GM08714 (cell line): ENCODE results near the gene USP27X.

ENCODE experiments used
- H3K4me3 ChIP-seq: fragments of 200-500 bp; sonication (Bioruptor generic); 2 replicates; pipeline ENCODE4 v1.5.1; 2014; ENCODE audit warnings: mild to moderate bottlenecking, low read length, inconsistent platforms
- ZNF274 ChIP-seq: IDR thresholded peaks from 2 replicates; pipeline ENCODE4 v1.6.1; 2012; ENCODE audit warnings: mild to moderate bottlenecking, low read depth, low read length

The USP27X gene

DNA sequence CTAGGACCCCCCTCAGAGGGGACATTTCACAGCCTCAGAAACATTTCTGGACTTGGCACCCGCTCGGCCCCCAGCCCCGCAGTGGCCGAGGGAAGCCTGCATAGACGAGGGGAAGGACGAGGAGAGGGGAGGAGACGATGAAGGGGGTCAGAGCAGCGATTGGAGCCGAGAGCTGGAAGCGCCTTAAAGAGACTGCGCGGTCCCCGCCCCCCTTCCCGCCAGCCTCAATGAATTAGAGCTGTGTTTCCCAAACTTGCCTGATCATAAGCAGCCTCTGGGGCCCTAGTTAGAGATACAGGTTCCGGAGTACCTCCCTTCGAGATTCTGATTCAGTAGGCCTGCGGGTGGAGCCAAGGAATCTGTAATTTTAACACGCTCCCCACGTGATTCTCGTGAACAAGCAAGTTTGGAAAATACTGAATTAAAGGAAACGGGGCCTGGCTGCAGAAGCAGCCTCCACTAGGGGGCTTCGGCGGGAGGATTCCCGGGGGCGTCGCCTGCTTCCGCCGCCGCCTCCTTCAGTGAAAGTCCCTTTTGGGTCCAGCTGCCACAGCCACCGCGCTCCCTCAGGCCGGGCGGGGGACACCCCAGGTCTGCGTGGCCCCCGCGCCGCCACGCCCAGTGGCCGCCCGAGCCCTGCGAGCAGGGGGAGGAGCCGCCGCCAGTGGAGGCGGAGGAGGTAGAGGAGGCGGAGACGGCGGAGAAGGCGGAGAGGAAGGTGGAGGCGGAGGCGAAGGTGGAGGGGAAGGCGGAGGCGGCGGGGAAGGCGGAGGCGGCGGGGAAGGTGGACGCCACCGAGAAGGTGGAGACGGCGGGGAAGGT lies at the start of gene USP27X:
Gene USP27X, plus strand, starts transcription at position 651 of the 822 bp plus-strand sequence. CDS start 824 bp downstream, outside the sequence.
- no peak for TF ChIP-seq ZNF274
- H3K4me3 ChIP-seq, result peak within 1 kb of the TSS; percentile 58; the same call in 1 of the 2 replicates

DNA sequence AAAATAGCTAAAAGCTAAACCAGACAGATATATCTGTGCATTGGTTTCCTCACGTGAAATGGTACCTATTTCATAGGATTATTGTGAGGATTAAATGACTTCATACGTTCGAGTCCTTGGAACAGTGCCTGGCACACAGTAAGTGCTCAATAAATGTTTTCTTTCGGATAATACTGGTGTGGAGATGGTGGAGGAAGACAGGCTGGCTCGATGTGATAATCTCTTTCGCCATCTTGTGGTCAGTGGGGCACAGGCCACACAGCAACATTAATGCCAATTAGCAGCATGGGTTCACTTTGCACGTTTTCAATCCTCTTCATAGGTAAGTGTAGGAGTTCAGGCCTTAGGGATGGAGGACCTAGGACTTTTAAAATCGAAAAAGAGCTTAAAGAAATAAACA lies 40.9 kb upstream of the USP27X start:
- no peak for TF ChIP-seq ZNF274
- H3K4me3 ChIP-seq, result no peak overlapping the region

DNA sequence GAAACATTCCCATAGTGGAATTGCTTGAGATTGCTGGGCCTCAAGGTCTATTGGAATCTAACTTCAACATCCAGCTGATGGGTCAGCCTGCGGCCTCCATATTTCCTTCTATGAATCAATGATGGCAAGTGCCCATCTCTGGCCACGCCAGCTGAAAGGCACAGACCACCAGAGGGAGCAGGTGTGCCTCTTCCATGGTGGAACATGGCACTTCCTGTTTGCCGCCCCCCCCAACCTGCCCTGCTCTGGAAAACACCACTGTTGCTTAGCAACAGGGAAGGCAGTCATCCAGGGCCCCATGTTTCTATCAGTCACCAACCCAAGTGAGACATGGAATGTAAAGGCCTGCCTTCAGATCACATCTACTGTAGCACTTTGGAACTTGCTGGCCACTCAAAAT lies 38.6 kb upstream of the USP27X start:
- no peak overlapping the region for H3K4me3 ChIP-seq
- TF ChIP-seq ZNF274, result no peak

DNA sequence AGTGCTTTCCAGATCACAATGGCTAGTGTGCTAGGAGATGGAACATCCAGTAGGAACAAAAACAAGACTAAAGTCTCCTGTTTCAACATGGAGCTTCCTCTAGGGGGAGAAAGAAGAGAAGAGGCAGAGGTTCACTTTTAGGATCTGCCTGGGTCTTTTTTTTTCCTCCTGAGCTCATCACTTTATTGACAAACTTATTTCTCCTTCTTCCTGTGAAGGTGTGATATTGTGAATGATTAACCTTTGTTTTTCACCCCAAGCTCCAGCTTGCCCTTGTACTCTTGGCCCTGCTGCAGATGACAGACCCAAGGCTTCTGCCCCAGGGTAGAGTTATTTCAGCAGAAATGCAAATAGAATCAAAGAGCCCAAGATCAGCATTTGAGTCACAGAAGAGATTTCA lies 36.7 kb upstream of the USP27X start:
- H3K4me3 ChIP-seq, result no peak overlapping the region
- no peak for TF ChIP-seq ZNF274

DNA sequence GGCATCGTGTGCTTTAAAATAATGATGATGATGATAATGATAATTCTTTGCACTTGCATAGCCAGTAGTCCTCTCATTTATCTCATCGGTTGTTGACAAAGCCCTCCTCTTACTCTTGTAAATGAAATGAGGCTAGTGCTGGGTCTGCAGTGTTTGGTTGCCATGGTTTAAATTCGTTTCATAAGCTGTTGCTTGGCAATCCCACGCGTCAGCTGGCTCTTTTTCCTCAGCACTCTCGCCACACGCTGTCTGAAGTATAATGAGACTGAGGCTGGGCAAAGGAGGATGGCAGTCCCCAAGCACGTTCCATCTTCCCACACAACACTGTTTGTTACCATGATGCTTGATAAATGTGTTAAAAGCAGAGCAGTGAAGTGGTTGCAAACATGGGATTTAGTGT lies 34.7 kb upstream of the USP27X start:
- no peak for TF ChIP-seq ZNF274

DNA sequence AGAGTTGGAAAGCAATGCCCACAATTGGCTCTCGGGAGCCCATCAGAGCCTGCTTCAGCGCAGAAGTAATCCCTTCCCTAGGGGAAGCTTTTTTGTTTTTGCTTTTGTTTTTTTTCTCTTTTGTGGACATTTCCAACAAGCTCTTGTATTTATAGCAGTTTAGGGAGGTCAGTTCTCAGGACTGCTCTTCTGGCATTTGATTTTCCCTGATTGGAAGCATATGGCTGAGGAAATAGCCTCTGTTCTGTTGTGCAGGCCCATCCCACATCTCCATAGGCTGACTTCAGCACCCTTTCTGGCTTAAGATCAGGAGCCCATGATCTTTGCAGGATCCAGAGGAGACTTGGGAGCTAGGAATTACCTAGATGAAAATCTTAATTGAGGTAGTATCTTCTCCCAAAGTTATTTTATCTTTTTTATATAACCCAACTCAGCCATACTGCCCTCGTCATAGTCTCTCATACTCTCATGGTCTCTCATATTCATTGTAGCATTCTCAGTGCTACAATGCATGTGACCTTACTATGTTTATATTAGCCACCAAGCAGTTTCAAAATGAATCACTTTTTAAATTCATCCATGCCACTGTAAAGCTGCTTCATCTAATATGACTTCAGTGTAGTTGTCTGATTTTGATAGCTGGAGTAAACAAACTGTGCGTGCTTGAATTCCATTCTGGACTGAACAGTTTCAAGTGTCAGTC lies 33.4 kb upstream of the USP27X start:
- TF ChIP-seq ZNF274, result no peak
- no peak overlapping the region for H3K4me3 ChIP-seq

More for the DNA sequence above, 34.7 kb upstream of the USP27X start:
- no peak overlapping the region for H3K4me3 ChIP-seq

DNA sequence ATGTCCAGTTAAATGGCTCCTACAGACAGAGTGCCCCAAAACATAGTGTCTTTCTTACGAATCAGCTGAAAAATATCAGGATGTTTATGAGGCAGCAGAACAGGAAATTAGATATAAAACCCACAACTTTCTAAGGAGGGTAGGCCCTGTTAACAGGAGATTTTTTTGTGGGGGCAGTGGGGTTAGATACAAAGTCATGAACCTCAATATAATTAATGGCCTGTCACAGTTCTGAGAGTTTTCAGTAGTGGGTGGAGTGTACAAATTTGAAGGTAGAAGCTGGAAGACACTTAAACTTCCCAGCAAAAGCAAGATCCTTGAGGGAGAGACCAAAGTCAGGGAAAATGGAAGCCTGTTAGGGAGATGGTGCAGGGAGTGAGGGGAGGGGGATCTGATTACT lies 32.8 kb upstream of the USP27X start:
- TF ChIP-seq ZNF274, result no peak
- no peak overlapping the region for H3K4me3 ChIP-seq

DNA sequence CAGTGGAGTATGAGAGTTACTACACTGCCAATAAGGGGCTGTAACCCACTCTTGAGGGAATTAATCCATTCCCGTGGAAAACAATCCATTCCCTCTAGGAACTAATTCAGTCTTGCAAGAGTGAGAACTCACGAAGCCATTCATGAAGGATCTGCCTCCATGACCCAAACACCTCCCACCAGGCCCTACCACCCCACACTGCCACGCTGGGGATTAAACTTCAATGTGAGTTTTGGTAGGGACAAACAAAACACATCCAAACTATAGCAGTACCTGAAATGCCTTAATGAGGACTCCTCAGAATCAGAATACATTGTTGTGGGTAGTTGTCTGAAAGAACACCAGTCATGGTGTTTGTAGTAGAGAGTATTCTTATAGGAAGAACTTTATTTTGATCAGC lies 31.0 kb upstream of the USP27X start:
- H3K4me3 ChIP-seq, result no peak overlapping the region
- no peak for TF ChIP-seq ZNF274

DNA sequence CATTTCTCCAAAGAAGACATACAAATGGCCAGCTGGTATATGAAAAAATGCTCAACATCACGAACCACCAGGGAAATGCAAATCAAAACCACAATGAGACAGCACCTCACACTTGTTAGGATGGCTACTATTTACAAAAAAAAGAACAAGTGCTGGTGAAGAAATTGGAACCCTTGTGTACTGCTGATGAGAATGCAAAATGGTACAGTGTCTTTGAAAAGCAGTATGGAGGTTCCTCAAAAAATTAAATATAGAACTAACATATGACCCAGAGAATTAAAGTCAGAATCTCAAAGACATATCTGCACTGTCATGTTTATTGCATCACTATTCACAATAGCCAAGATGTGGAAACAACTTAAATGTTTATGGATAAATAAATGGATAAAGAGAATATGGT lies 29.3 kb upstream of the USP27X start:
- no peak for TF ChIP-seq ZNF274
- H3K4me3 ChIP-seq, result no peak overlapping the region

DNA sequence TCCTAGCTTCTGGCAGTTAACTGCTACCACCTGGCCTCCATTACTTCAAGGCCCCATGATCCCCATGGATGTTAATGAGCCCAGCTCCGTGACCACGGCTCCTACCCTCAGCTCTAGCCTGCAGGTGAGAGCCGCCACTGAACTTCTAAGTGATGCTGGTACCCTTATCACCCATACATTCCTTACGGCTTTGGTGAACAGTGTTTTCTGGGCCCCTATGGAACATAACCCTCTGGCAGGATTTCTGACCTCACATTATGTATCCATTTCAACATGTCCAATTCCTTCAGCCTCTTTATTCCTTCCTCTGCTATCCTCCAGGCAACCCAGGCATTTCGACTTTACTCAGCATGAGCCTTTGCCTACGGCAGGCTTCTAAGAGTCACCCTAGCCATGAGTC lies 25.6 kb upstream of the USP27X start:
- TF ChIP-seq ZNF274, result no peak
- H3K4me3 ChIP-seq, result no peak overlapping the region

DNA sequence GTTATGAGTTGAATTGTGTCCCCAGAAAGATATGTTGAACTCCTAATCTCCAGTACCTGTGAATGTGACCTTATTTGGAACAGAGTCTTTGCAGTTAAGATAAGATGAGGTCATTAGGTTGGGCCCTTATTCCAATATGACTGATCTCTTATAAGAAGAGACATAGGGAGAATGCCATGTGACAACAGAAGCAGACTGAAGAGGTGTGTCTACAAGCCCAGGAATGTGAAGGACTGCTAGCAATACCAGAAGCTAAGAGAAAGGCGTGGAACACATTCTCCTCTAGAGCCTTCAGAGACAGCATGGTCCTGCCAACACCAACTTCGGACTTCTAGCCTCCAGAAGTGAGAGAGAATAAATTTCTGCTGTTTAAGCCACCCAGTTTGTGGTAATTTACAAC lies 22.5 kb upstream of the USP27X start:
- TF ChIP-seq ZNF274, result no peak
- no peak overlapping the region for H3K4me3 ChIP-seq

DNA sequence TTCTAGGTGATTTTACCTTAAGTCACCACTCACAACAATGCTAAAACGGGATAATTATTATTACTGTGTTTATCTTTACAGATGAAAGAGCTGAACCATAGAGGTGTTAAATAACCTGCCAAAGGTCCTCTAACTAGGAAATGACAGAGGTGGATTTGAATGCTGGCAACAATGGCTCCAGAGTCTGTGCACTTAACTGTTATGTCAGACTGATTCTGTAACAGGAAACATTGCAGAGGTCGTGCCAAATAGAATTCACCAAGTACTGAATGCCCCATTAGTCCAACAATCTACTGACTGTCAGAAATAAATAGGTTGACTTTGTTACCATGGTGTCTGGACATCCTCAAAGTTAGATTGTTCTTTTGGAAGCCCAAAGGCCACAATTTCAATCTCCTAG lies 20.9 kb upstream of the USP27X start:
- no peak for TF ChIP-seq ZNF274

DNA sequence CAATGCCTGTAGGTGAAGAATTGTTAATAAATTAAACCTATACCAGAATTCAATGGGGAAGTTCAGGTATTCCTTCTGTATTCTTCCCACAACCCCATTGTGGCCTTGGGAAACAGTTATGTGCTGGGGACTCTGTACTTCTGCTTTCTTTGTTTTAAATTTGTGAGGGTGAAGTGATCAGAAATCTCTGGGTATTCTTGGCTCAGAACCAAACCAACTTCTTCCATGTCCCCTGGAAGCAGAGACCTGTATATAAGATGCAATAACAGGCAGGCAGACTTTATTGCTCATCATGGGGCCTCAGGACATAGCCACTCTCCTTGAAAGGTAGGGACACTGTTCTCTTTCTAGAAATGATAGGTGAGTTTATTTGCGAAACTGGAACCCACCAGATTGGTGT lies 19.8 kb upstream of the USP27X start:
- no peak for TF ChIP-seq ZNF274
- no peak overlapping the region for H3K4me3 ChIP-seq

More for the DNA sequence above, 20.9 kb upstream of the USP27X start:
- no peak overlapping the region for H3K4me3 ChIP-seq

DNA sequence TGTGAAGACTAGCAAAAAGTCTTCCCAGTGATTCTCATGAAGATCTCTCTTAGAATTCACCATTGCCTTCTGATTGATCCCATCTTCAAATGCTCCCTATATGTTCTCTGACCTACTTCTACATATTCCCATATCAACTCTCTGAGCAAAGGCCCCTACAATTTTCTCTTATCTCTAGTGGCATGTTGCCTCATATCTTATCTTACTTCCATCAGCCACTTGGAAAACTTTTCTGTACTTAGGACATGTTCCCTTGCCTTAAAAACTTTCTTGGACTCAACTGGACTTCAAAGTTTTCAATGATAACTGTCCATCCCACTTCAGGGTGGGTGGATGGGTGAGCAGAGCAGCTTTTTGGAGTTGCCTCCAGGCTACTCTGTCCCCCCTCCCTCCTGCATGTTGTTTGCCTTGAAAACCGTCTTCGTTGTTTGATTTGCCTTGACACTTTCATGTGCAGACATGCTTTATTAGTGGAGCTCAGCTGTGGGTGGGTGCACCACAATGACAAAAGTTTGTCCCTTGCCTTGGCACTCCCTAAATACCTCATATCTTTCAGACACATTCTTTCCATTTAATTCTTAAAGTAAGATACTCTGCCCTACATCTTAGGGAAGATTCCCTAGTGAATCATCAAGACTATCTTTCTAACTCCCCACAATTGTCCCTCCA lies 18.3 kb upstream of the USP27X start:
- H3K4me3 ChIP-seq, result no peak overlapping the region
- no peak for TF ChIP-seq ZNF274

DNA sequence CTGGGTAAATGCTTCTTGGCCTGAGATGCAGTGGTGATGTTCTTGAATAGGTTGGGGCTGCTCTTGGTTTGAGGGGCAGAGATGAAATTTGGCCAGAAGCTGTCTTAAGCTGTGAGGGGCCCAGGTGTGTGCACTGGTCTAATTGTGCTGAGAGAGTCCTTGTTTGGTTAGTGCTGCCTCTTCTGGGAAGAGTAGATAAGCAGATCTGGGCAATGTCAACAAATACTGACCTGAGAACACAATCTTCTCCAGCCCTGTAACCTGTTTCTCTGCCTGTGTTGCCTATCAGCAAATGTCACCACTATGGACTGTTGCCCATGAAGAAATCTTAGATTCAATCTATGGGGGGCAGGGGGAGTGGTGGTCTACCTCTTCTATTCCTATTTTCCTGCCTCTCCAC lies 17.2 kb upstream of the USP27X start:
- no peak overlapping the region for H3K4me3 ChIP-seq
- no peak for TF ChIP-seq ZNF274
